HG03558 (cell line): Measurements from ENCODE around the gene IRF5.
"Not testable (repeated sequence)": the region's sequence is repeated elsewhere in the genome, so short reads cannot be mapped to it uniquely, and the experiment has no call there.

Experiments used
- ATAC-seq: cut with Tn5 transposase; IDR thresholded peaks from one replicate; pipeline ENCODE4 v1.9.1; 2021; ENCODE audit warnings: moderate number of reproducible peaks; ENCODE audit not compliant: unreplicated experiment; ENCODE audit errors: extremely low read depth

Gene IRF5

DNA sequence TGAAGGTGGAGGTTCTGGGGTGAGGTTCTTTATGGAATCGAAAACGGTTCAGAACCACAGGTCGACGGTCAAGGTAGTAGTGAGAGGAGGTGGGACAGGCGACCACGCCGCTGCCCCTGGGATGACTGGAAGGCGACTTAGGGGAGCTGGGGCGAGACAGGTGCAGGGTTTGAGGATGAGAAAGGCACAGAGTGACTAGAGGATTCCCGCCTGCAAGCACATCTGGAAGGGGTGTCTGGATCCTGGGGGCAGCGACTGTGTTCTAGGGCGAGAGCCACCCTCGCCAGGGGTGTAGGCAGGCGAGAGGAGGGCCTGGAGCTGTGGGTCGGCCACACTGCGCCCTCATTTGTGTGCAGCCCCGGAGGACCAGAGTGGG is 468 bp upstream of the IRF5 start:
- no peak for ATAC-seq

DNA sequence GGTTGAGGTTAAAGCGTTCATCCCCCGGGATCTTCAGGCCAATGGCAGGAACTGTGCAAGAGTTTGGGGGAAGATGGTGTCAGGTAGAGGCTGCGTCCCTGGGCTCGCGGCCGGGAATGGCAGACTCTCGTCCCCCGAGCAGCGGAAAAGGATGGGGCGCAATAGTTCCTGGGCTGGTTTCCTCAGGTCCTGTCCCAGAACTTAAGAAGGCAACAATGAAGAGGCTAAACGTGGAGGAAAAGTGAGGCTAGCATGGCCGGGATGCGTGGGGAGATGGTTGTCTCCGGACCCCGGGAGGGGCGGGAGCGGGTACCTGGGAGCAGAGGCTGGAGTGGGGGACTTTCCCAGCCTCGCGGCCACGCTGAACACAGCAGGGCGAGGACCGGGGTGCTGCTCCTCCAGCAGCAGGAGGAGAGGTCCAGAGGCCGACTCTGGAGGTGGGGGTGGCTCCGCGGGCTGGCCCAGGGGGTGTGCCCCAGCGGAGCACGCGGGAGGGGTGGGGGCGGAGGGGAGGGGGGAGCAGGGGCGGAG is 882 bp downstream of the IRF5 start:
- ATAC-seq, result no peak

- ATAC-seq, result no peak
Measured at GRCh38 chr7:128939075-128939860, 1.5 kb downstream of the IRF5 start.

GRCh38 chr7:128939861-128940410 is 2.2 kb downstream of the IRF5 start:
- ATAC-seq, result peak; percentile 15

- peak; percentile 18 for ATAC-seq
Measured at GRCh38 chr7:128940494-128941322, 3.0 kb downstream of the IRF5 start.

DNA sequence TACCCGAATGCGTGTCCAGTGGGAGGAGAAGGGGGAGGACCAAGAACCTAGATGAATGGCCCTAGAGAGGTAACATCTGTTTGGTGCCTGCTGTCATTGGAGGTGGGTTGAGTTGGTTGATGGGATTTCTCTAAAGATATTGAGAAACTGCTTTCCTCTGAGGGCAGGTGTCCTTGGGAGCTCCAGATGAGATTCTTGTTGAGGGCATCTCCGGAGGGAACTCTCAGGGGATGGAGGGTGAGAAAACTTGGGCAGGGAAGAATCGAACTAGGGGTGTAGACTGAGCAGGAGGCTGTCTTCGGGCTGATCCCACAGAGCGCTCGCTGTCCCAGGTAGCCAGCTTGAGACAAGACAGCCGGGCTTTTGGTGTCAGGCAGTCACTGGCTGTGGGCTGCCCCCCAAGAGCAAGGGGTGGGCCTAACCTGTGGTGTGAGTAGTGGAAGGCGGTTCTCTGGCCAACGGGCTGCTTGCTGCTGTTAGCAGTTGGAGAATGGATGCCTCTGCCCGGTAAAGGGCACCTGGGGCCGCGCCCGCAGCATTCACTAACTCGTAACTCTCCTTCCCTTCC is 3.7 kb downstream of the IRF5 start:
- ATAC-seq, result no peak

DNA sequence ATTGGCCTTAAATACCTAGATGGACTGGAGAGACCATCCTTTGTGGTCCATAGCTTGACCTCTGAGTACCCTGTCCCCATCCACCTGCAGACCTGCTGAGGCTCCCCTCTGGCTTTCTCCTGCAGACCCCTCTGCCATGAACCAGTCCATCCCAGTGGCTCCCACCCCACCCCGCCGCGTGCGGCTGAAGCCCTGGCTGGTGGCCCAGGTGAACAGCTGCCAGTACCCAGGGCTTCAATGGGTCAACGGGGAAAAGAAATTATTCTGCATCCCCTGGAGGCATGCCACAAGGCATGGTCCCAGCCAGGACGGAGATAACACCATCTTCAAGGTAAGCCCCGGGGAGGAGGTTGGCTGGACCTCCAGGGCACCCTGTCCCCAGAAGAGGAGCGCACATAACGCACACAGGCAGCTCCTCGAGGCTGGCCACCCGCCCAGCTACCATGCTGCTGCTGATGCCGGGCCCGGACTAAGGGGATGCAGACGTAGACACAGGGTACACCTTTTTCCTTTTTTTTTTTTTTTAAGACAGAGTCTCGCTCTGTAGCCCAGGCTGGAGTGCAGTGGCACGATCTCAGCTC is 4.3 kb downstream of the IRF5 start:
- ATAC-seq, result no peak

DNA sequence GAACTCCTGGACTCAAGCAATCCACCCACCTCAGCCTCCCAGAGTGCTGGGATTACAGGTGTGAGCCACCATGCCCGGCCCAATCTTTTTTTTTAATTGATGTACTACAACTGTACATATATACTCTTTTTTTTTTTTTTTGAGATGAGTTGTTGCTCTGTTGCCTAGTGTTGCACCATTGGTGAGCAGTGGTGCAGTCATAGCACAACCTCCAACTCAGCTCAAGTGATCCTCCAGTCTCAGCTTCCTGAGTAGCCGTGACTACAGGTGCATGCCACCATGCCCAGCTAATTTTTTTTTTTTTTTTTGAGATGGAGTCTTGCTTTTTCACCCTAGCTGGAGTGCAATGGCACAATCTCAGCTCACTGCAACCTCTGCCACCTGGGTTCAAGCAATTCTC is 5.5 kb downstream of the IRF5 start:
- ATAC-seq, result not testable (repeated sequence)

DNA sequence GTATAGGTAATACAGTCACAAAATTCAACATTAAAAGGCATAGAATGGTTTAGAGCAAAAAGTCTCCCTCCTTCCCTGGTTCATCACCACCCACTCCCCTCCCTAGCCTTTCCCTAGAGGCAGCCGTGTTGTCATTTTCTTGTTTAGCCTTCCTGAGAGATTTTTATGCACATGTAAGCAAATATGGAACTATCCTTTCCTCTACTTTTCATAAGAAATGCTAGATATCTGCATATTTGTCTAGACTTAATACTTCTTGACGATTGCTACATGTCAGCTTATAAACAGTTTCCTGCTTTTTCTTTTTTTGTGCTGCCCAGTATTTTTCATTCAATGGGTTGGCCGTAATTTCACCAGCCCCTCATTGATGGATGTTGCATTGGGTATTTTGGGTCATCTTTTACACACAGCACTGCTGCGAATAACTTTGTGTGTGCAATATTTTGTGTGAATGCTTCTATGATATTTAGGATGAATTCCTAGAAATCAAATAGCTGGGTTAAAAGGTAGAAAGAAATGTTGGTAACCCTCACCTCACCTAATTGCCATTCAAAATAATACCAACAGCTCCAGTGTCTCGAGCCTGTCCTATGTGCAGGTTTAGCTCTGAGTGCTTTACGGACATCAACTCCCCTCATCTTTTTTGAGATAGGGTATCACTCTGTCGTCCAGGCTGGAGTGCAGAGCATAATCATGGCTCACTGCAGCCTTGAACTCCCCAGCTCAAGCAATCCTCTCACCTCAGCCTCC is 6.9 kb downstream of the IRF5 start:
- ATAC-seq, result no peak

DNA sequence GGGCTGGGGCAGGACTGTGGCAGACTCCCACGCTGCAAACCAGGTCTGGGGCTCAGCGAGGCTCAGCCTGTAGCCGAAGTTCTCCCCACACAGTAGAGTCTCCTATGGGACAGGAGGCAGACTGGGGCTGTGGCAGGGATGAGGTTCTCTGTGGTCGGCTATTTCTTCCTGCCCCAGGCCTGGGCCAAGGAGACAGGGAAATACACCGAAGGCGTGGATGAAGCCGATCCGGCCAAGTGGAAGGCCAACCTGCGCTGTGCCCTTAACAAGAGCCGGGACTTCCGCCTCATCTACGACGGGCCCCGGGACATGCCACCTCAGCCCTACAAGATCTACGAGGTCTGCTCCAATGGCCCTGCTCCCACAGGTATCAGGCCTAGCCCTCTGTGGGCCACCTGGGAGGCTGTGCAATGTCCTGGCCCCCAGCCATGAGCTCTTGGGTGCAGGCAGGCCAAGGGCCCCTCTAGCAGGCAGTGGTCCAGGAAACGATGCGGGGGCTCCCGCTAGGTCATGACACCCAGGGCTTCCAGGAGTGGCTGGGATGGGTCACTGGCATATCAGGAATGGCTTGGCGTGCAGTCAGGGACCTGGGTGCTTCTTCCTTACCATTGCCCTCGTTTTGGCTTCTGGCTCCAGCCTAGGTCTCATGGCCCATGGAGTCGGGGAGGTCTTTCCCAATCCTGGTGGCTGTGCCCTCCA is 8.1 kb downstream of the IRF5 start:
- ATAC-seq, result no peak

DNA sequence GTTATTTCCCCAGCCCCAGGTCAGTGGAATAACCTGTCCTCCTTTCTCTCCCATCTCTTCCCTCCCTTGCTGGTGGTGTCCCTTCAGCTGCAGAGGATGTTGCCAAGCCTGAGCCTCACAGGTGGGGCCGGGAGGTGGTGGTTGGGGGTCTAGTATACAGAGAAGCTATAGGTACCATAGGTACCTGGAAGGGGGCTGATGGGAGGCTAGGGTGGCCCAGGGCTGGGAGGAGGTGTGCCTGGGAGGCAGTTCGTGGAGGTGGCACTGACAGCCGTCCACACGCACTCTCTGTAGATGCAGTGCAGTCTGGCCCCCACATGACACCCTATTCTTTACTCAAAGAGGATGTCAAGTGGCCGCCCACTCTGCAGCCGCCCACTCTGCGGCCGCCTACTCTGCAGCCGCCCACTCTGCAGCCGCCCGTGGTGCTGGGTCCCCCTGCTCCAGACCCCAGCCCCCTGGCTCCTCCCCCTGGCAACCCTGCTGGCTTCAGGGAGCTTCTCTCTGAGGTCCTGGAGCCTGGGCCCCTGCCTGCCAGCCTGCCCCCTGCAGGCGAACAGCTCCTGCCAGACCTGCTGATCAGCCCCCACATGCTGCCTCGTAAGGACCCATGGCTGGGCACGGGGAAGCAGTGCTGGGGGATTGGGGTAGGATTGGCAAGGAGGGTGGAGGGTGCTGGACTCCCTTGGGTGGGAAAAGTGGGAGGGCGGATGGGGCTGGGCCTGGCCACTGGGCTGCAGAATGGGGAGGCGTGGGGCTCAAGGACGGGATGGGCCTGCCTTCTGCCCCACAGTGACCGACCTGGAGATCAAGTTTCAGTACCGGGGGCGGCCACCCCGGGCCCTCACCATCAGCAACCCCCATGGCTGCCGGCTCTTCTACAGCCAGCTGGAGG is 9.5 kb downstream of the IRF5 start:
- ATAC-seq, result no peak

- no peak for ATAC-seq
Measured at GRCh38 chr7:128947854-128948253, 10.1 kb downstream of the IRF5 start.

GRCh38 chr7:128948312-128948973 is 10.7 kb downstream of the IRF5 start:
- no peak for ATAC-seq

- no peak for ATAC-seq
Measured at GRCh38 chr7:128948976-128949760, 11.4 kb downstream of the IRF5 start.

DNA sequence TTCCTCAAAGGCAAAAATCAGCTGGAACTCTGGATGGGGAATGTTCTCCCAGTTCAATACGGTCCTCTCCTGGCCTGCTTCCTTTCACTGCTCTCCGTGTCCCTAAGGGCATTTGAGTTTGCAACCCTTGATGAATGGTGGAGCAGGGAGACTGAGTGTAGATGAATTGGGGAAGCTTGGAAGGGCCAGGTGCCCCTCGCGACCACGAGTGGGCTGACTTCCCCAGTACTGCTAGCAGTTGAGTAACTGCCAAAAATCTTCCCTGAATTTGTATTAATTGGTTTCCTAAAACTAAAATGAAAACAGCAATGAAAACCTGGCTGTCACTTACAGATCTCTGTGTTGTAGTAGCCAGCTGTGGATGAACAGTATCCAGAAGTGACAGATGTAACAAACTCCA is 13.6 kb downstream of the IRF5 start:
- ATAC-seq, result no peak

- no peak for ATAC-seq
Measured at GRCh38 chr7:128954150-128954549, 16.4 kb downstream of the IRF5 start.
